Fibroblast of villous mesenchyme (primary cell): ENCODE results near the gene RNLS. TPM values are rescaled to one million over a fixed set of nuclear protein-coding genes. Genes with fewer than 3 reads are reported as not detected.

Experiments used
- DNase-seq: peaks from one replicate; pipeline ENCODE4 v3.0.0-alpha.2; 2010; ENCODE audit warnings: low read depth
- H3K4me3 ChIP-seq: 2 replicates; pipeline ENCODE4 v1.5.1; 2011; ENCODE audit warnings: low read depth, mild to moderate bottlenecking, low read length
- CTCF ChIP-seq: IDR thresholded peaks from 2 replicates; pipeline ENCODE4 v1.5.1; 2012; ENCODE audit warnings: low read depth, mild to moderate bottlenecking, low read length; ENCODE audit not compliant: insufficient read depth
- total RNA-seq: library from RNA; depleted of rRNA; stranded (reverse); fragments of >200 nt; gene quantifications from 2 replicates; pipeline ENCODE4 v1.2.3, GENCODE V29; 2012

The RNLS gene
- total RNA-seq, 1 donor, result 14.2 TPM

GRCh38 chr10:88237896-88238614 lies 345.1 kb downstream of the RNLS start:
- no peak for TF ChIP-seq CTCF
- DNase-seq, result peak; percentile 25
- H3K4me3 ChIP-seq, result no peak overlapping the region

- TF ChIP-seq CTCF, result no peak
- DNase-seq, result no peak
- no peak overlapping the region for H3K4me3 ChIP-seq
These were observed 346.9 kb downstream of the RNLS start for GRCh38 chr10:88236121-88236743.

- no peak overlapping the region for H3K4me3 ChIP-seq
- no peak for DNase-seq
- no peak for TF ChIP-seq CTCF
These were observed 348.8 kb downstream of the RNLS start for GRCh38 chr10:88234297-88234696.

GRCh38 chr10:88233870-88234269 lies 349.2 kb downstream of the RNLS start:
- no peak overlapping the region for H3K4me3 ChIP-seq
- no peak for DNase-seq
- TF ChIP-seq CTCF, result no peak

- no peak for TF ChIP-seq CTCF
- H3K4me3 ChIP-seq, result no peak overlapping the region
- no peak for DNase-seq
These were observed 350.1 kb downstream of the RNLS start for GRCh38 chr10:88232983-88233543.

GRCh38 chr10:88232029-88232895 lies 350.9 kb downstream of the RNLS start:
- DNase-seq, result peak; percentile 37
- TF ChIP-seq CTCF, result no peak
- no peak overlapping the region for H3K4me3 ChIP-seq
